GM18498 (cell line): Measurements from ENCODE around the gene OR13C3.
"Not testable (repeated sequence)": the region's sequence is repeated elsewhere in the genome, so short reads cannot be mapped to it uniquely, and the experiment has no call there.

Experiments
- ATAC-seq: cut with Tn5 transposase; IDR thresholded peaks from one replicate; pipeline ENCODE4 v1.9.1; 2021; ENCODE audit warnings: mild to moderate bottlenecking, moderate library complexity; ENCODE audit not compliant: unreplicated experiment

OR13C3 gene

GRCh38 chr9:104536756-104537155, at the start of gene OR13C3:
Gene OR13C3 (minus strand): TSS chr9:104536856. CDS start chr9:104536723, 133 bp downstream.
- no peak for ATAC-seq

- ATAC-seq: no peak
These were observed 43.9 kb upstream of the OR13C3 start for GRCh38 chr9:104580562-104580961.

GRCh38 chr9:104577263-104577662, 40.6 kb upstream of the OR13C3 start:
- no peak for ATAC-seq

GRCh38 chr9:104575456-104575855, 38.8 kb upstream of the OR13C3 start:
- ATAC-seq: no peak

- no peak for ATAC-seq
These were observed 36.0 kb upstream of the OR13C3 start for GRCh38 chr9:104572612-104573011.

GRCh38 chr9:104568868-104569267, 32.2 kb upstream of the OR13C3 start, which contains the start of gene OR13C8:
Gene OR13C8 (plus strand): TSS chr9:104569168. CDS start chr9:104569168, 0 bp downstream.
- ATAC-seq: no peak

- ATAC-seq: no peak
These were observed 27.7 kb upstream of the OR13C3 start for GRCh38 chr9:104564358-104564757.

GRCh38 chr9:104556830-104557634, 20.4 kb upstream of the OR13C3 start:
- ATAC-seq: no peak

- no peak for ATAC-seq
These were observed 18.9 kb upstream of the OR13C3 start for GRCh38 chr9:104555521-104555920.

- ATAC-seq: no peak
These were observed 16.6 kb upstream of the OR13C3 start for GRCh38 chr9:104553261-104553660.

- ATAC-seq: no peak
These were observed 8.0 kb upstream of the OR13C3 start for GRCh38 chr9:104544644-104545043.

GRCh38 chr9:104539275-104539674, 2.6 kb upstream of the OR13C3 start:
- no peak for ATAC-seq

- ATAC-seq: no peak
These were observed 9.5 kb downstream of the OR13C3 start, which contains the start of gene OR13C4 for GRCh38 chr9:104527109-104527508. Gene OR13C4 (minus strand): TSS chr9:104527209. CDS start chr9:104527209, 0 bp downstream.

- ATAC-seq: not testable (repeated sequence)
These were observed 16.4 kb downstream of the OR13C3 start for GRCh38 chr9:104520241-104520640.

GRCh38 chr9:104514901-104515300, 21.8 kb downstream of the OR13C3 start:
- ATAC-seq: no peak

- ATAC-seq: no peak
These were observed 30.1 kb downstream of the OR13C3 start for GRCh38 chr9:104506565-104506964.

- ATAC-seq: no peak
These were observed 32.7 kb downstream of the OR13C3 start, which contains the start of gene OR13F1 for GRCh38 chr9:104503963-104504362. Gene OR13F1 (plus strand): TSS chr9:104504263. CDS start chr9:104504263, 0 bp downstream.

- no peak for ATAC-seq
These were observed 33.2 kb downstream of the OR13C3 start for GRCh38 chr9:104503440-104503839.

- ATAC-seq: no peak
These were observed 41.8 kb downstream of the OR13C3 start for GRCh38 chr9:104494808-104495207.
